ENCODE measurements around the gene SASH1.

Gene SASH1

GRCh38 chr6:148516617-148517016 is 174.0 kb downstream of the SASH1 start:
- H3K4me2 ChIP-seq (ENCODE audit: low read length): no peak overlapping the region
- no peaks in the 10 kb centered on the region for H3K79me2 ChIP-seq (ENCODE audit: control insufficient read depth, low read length)
- no peak overlapping the region for H3K27ac ChIP-seq (ENCODE audit: low read depth, low read length)

GRCh38 chr6:148517470-148517869 is 174.8 kb downstream of the SASH1 start:
- H3F3A ChIP-seq (ENCODE audit: control insufficient read depth, insufficient read depth): 0 out of 2 replicates have a peak, but pooled peaks cover 3% of the 10 kb centered on the region
- no peak overlapping the region for H3K27ac ChIP-seq (ENCODE audit: low read depth, low read length)
- peaks cover 8% of the 10 kb centered on the region for H3K27me3 ChIP-seq (ENCODE audit: control insufficient read depth, low read length)
- H3K9me3 ChIP-seq (ENCODE audit: control insufficient read depth, insufficient read depth, low read length): no peaks in the 10 kb centered on the region
- H3K9me2 ChIP-seq (replicated peaks; ENCODE audit: control insufficient read depth, low read length): no peaks in the 10 kb centered on the region
- no peak overlapping the region for H3K4me3 ChIP-seq (ENCODE audit: low read length)
- H3K79me2 ChIP-seq (ENCODE audit: control insufficient read depth, low read length): no peaks in the 10 kb centered on the region
- H3K36me3 ChIP-seq (ENCODE audit: control insufficient read depth, low read length): no peaks in the 10 kb centered on the region
- no peak overlapping the region for H3K4me2 ChIP-seq (ENCODE audit: low read length)
- peaks cover 31% of the 10 kb centered on the region for H3K4me1 ChIP-seq (ENCODE audit: control insufficient read depth, low read length)
- no peaks in the 10 kb centered on the region for H4K20me1 ChIP-seq (ENCODE audit: control insufficient read depth, insufficient read depth, low read depth, low read length)
- no peak for TF ChIP-seq EZH2phosphoT487 (IDR thresholded peaks at IDR 0.05; ENCODE audit: borderline replicate concordance, low read length)

More at GRCh38 chr6:148516617-148517016, 174.0 kb downstream of the SASH1 start:
- H3K36me3 ChIP-seq (ENCODE audit: control insufficient read depth, low read length): no peaks in the 10 kb centered on the region
- TF ChIP-seq EZH2phosphoT487 (IDR thresholded peaks at IDR 0.05; ENCODE audit: borderline replicate concordance, low read length): no peak
- no peak for TF ChIP-seq CTCF (IDR thresholded peaks at IDR 0.05; ENCODE audit: low read depth, low read length, poor library complexity, severe bottlenecking)
- H4K20me1 ChIP-seq (ENCODE audit: control insufficient read depth, insufficient read depth, low read depth, low read length): no peaks in the 10 kb centered on the region
- H3K27me3 ChIP-seq (ENCODE audit: control insufficient read depth, low read length): peaks cover 8% of the 10 kb centered on the region
- H3K9me3 ChIP-seq (ENCODE audit: control insufficient read depth, insufficient read depth, low read length): no peaks in the 10 kb centered on the region
- no peak overlapping the region for H3K4me3 ChIP-seq (ENCODE audit: low read length)
- 0 out of 2 replicates have a peak, but pooled peaks cover 3% of the 10 kb centered on the region for H3F3A ChIP-seq (ENCODE audit: control insufficient read depth, insufficient read depth)
- H3K4me1 ChIP-seq (ENCODE audit: control insufficient read depth, low read length): peaks cover 22% of the 10 kb centered on the region
- no peaks in the 10 kb centered on the region for H3K9me2 ChIP-seq (replicated peaks; ENCODE audit: control insufficient read depth, low read length)

GRCh38 chr6:148518511-148519156 is 176.0 kb downstream of the SASH1 start:
- Histone ChIP-seq H4K20me1 (ENCODE audit: control insufficient read depth, insufficient read depth, low read depth, low read length) (no peaks in the 10 kb centered on the region), H3K4me1 (ENCODE audit: control insufficient read depth, low read length) (peaks cover 32% of the 10 kb centered on the region), H3K27ac (ENCODE audit: low read depth, low read length) (no peak overlapping the region), H3K9me3 (ENCODE audit: control insufficient read depth, insufficient read depth, low read length) (no peaks in the 10 kb centered on the region), H3F3A (ENCODE audit: control insufficient read depth, insufficient read depth) (0 out of 2 replicates have a peak, but pooled peaks cover 3% of the 10 kb centered on the region), H3K4me2 (ENCODE audit: low read length) (no peak overlapping the region), H3K4me3 (ENCODE audit: low read length) (no peak overlapping the region), H3K27me3 (ENCODE audit: control insufficient read depth, low read length) (peaks cover 3% of the 10 kb centered on the region), H3K9me2 (replicated peaks; ENCODE audit: control insufficient read depth, low read length) (no peaks in the 10 kb centered on the region), H3K79me2 (ENCODE audit: control insufficient read depth, low read length) (no peaks in the 10 kb centered on the region), H3K36me3 (ENCODE audit: control insufficient read depth, low read length) (no peaks in the 10 kb centered on the region)
- TF ChIP-seq CTCF (IDR thresholded peaks at IDR 0.05; ENCODE audit: low read depth, low read length, poor library complexity, severe bottlenecking): no peak
- TF ChIP-seq EZH2phosphoT487 (IDR thresholded peaks at IDR 0.05; ENCODE audit: borderline replicate concordance, low read length): no peak

GRCh38 chr6:148520109-148520841 is 177.6 kb downstream of the SASH1 start:
- Histone ChIP-seq H3F3A (ENCODE audit: control insufficient read depth, insufficient read depth) (0 out of 2 replicates have a peak, but pooled peaks cover 3% of the 10 kb centered on the region), H3K9me3 (ENCODE audit: control insufficient read depth, insufficient read depth, low read length) (no peaks in the 10 kb centered on the region), H3K4me1 (ENCODE audit: control insufficient read depth, low read length) (peaks cover 32% of the 10 kb centered on the region), H4K20me1 (ENCODE audit: control insufficient read depth, insufficient read depth, low read depth, low read length) (no peaks in the 10 kb centered on the region), H3K27ac (ENCODE audit: low read depth, low read length) (no peak overlapping the region), H3K27me3 (ENCODE audit: control insufficient read depth, low read length) (peaks cover 3% of the 10 kb centered on the region; the same call in 1 of the 2 replicates), H3K4me3 (ENCODE audit: low read length) (peak overlapping the region; percentile 52), H3K36me3 (ENCODE audit: control insufficient read depth, low read length) (no peaks in the 10 kb centered on the region), H3K79me2 (ENCODE audit: control insufficient read depth, low read length) (no peaks in the 10 kb centered on the region), H3K9me2 (replicated peaks; ENCODE audit: control insufficient read depth, low read length) (no peaks in the 10 kb centered on the region), H3K4me2 (ENCODE audit: low read length) (peak overlapping the region; percentile 62)
- TF ChIP-seq CTCF (IDR thresholded peaks at IDR 0.05; ENCODE audit: low read depth, low read length, poor library complexity, severe bottlenecking) (no peak), EZH2phosphoT487 (IDR thresholded peaks at IDR 0.05; ENCODE audit: borderline replicate concordance, low read length) (no peak)

Measured in DOHH2 (cell line).